ENCODE data around the gene LNPEP.

- TF ChIP-seq SUZ12 (IDR thresholded peaks at IDR 0.05; ENCODE audit: extremely low read depth, insufficient read depth, insufficient read length) (no peak), YY1 (IDR thresholded peaks at IDR 0.05; ENCODE audit: insufficient read depth, insufficient read length) (no peak)
These were observed 947 bp upstream of the LNPEP start for GRCh38 chr5:96934708-96935558.

Measured in NT2/D1 (cell line).